GDM1 (cell line): ENCODE results near the gene GPR85.
A peak's percentile ranks its signal among the peaks of the same experiment; 100 is the strongest.
"Not testable (repeated sequence)": the region's sequence is repeated elsewhere in the genome, so short reads cannot be mapped to it uniquely, and the experiment has no call there.

Source experiments
- DNase-seq: peaks from one replicate; lab custom pipeline; 2025; lab: John Stamatoyannopoulos, UW

GPR85 gene

GRCh38 chr7:113086431-113086888, at the start of gene GPR85:
GPR85 (minus strand) TSS chr7:113086827; CDS start chr7:113084721, 2,106 bp downstream.
- DNase-seq = peak; percentile 54

GRCh38 chr7:113134025-113134424, 47.4 kb upstream of the GPR85 start:
- DNase-seq = no peak

- DNase-seq = no peak
These were observed 44.7 kb upstream of the GPR85 start for GRCh38 chr7:113131367-113131766.

- no peak for DNase-seq
These were observed 41.4 kb upstream of the GPR85 start for GRCh38 chr7:113128031-113128430.

GRCh38 chr7:113125728-113126127, 39.1 kb upstream of the GPR85 start:
- no peak for DNase-seq

GRCh38 chr7:113122744-113123143, 36.1 kb upstream of the GPR85 start:
- DNase-seq = no peak

GRCh38 chr7:113120647-113121046, 34.0 kb upstream of the GPR85 start:
- peak; percentile 9 for DNase-seq

- DNase-seq = no peak
These were observed 32.8 kb upstream of the GPR85 start for GRCh38 chr7:113119429-113119828.

- DNase-seq = peak; percentile 85
These were observed 31.7 kb upstream of the GPR85 start, which contains the start of gene SMIM30 for GRCh38 chr7:113118074-113118959. SMIM30 (minus strand) TSS chr7:113118554; CDS start chr7:113117578, 976 bp downstream.

- not testable (repeated sequence) for DNase-seq
These were observed 30.7 kb upstream of the GPR85 start for GRCh38 chr7:113117374-113117774.

GRCh38 chr7:113113912-113114311, 27.3 kb upstream of the GPR85 start:
- no peak for DNase-seq

GRCh38 chr7:113109718-113110117, 23.1 kb upstream of the GPR85 start:
- no peak for DNase-seq

GRCh38 chr7:113100121-113100603, 13.5 kb upstream of the GPR85 start:
- DNase-seq = no peak

- no peak for DNase-seq
These were observed 12.8 kb upstream of the GPR85 start for GRCh38 chr7:113099284-113099919.

GRCh38 chr7:113094517-113095249, 8.1 kb upstream of the GPR85 start:
- DNase-seq = no peak

- no peak for DNase-seq
These were observed 6.9 kb upstream of the GPR85 start for GRCh38 chr7:113093561-113093960.

- DNase-seq = no peak
These were observed 6.1 kb upstream of the GPR85 start for GRCh38 chr7:113092762-113093161.

GRCh38 chr7:113087071-113087998, 708 bp upstream of the GPR85 start:
- peak; percentile 51 for DNase-seq

GRCh38 chr7:113085781-113086390, 741 bp downstream of the GPR85 start:
- DNase-seq = no peak

- DNase-seq = no peak
These were observed 2.0 kb downstream of the GPR85 start for GRCh38 chr7:113084496-113085172.
